ENCODE measurements around the gene CTSK. TPM values are rescaled to one million over a fixed set of nuclear protein-coding genes. Genes with fewer than 3 reads are reported as not detected.

CTSK gene
- total RNA-seq, 1 experiment from 2014 or later, result 2.7 TPM

- Mint-ChIP-seq H3K36me3 (ENCODE audit: insufficient read depth, unreplicated experiment) (no peaks in the 10 kb centered on the region), H3K4me1 (ENCODE audit: low read depth, unreplicated experiment) (peaks cover 18% of the 10 kb centered on the region), H3K27me3 (ENCODE audit: insufficient read depth, unreplicated experiment) (no peaks in the 10 kb centered on the region), H3K4me3 (ENCODE audit: unreplicated experiment) (no peak overlapping the region), H3K27ac (ENCODE audit: unreplicated experiment) (no peak overlapping the region), H3K9me3 (ENCODE audit: unreplicated experiment) (no peaks in the 10 kb centered on the region)
- no TSS peak for BruUV-seq (replicated peaks)
- TF ChIP-seq, protein P1, sequence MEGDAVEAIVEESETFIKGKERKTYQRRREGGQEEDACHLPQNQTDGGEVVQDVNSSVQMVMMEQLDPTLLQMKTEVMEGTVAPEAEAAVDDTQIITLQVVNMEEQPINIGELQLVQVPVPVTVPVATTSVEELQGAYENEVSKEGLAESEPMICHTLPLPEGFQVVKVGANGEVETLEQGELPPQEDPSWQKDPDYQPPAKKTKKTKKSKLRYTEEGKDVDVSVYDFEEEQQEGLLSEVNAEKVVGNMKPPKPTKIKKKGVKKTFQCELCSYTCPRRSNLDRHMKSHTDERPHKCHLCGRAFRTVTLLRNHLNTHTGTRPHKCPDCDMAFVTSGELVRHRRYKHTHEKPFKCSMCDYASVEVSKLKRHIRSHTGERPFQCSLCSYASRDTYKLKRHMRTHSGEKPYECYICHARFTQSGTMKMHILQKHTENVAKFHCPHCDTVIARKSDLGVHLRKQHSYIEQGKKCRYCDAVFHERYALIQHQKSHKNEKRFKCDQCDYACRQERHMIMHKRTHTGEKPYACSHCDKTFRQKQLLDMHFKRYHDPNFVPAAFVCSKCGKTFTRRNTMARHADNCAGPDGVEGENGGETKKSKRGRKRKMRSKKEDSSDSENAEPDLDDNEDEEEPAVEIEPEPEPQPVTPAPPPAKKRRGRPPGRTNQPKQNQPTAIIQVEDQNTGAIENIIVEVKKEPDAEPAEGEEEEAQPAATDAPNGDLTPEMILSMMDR (IDR thresholded peaks at IDR 0.05; ENCODE audit: insufficient read depth in 1 of 2, low read depth in 1 of 2, low read length in 1 of 2, severe bottlenecking in 1 of 2, unreplicated experiment in 1 of 2), result no peak
- no peak for DNase-seq
- Histone ChIP-seq H3K4me1 (peaks cover 31% of the 10 kb centered on the region), H3K27me3 (replicated peaks; ENCODE audit: control insufficient read depth, insufficient read depth, low read length) (no peaks in the 10 kb centered on the region), H3K9me3 (no peaks in the 10 kb centered on the region), H3K36me3 (ENCODE audit: control insufficient read depth, insufficient read depth, low read length) (no peaks in the 10 kb centered on the region), H3K4me3 (ENCODE audit: low read depth, low read length) (no peak overlapping the region)
- CTCF ChIA-PET, result no interaction called here
- intact Hi-C loops (cut with micrococcal nuclease; ENCODE audit: unreplicated experiment), result no loop called here
- POLR2A ChIA-PET, result no interaction called here
Observed at GRCh38 chr1:150807249-150808023, 624 bp downstream of the CTSK start.

DNA sequence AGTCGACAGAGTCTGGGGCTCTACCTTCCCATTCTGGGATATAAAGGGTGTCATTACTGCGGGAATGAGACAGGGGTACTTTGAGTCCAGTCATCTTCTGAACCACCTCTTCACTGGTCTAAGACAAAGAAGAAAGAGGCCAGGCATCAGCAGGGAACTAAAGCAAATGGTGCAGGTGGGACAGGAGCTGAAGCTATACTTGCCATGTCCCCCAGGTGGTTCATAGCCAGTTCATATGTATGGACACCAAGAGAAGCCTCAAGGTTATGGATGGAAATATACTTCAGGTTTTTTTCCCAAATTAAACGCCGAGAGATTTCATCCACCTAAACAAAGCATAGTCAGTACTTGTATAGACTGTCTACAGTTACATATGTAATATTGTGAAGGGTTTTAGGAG, 2.2 kb downstream of the CTSK start:
- Histone ChIP-seq H3K27me3 (replicated peaks; ENCODE audit: control insufficient read depth, insufficient read depth, low read length) (no peaks in the 10 kb centered on the region), H3K36me3 (ENCODE audit: control insufficient read depth, insufficient read depth, low read length) (no peaks in the 10 kb centered on the region), H3K9me3 (no peaks in the 10 kb centered on the region), H3K4me1 (peaks cover 16% of the 10 kb centered on the region), H3K4me3 (ENCODE audit: low read depth, low read length) (no peak overlapping the region)
- Mint-ChIP-seq H3K27ac (ENCODE audit: unreplicated experiment) (no peak overlapping the region), H3K4me1 (ENCODE audit: low read depth, unreplicated experiment) (peaks cover 18% of the 10 kb centered on the region), H3K36me3 (ENCODE audit: insufficient read depth, unreplicated experiment) (no peaks in the 10 kb centered on the region), H3K9me3 (ENCODE audit: unreplicated experiment) (no peaks in the 10 kb centered on the region), H3K4me3 (ENCODE audit: unreplicated experiment) (no peak overlapping the region), H3K27me3 (ENCODE audit: insufficient read depth, unreplicated experiment) (no peaks in the 10 kb centered on the region)
- TF ChIP-seq, protein P1 (IDR thresholded peaks at IDR 0.05; ENCODE audit: insufficient read depth in 1 of 2, low read depth in 1 of 2, low read length in 1 of 2, severe bottlenecking in 1 of 2, unreplicated experiment in 1 of 2), result no peak
- no TSS peak for BruUV-seq (replicated peaks)
- ChIA-PET CTCF (no interaction called here), POLR2A (no interaction called here)
- DNase-seq, result no peak
- intact Hi-C loops (cut with micrococcal nuclease; ENCODE audit: unreplicated experiment), result no loop called here

DNA sequence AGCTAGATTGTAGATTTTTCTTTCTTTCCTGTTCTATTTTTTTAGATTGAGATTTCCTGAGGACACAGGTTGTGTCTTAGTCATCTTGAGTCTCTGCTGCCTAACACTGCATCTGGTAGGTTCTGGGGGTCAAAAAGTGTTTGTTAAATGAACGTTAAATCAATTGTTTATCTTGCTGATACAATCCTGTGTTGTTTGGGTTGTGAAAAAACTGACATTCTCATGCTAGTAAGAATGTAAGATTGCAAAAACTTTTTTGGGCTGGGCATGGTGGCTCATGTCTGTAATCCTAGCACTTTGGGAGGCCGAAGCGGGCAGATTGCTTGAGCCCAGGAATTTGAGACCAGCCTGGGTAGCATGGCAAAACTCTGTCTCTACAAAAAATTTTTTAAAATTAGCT, 3.4 kb downstream of the CTSK start:
- DNase-seq, result no peak
- no peaks in the 10 kb centered on the region for H3K9me3 Mint-ChIP-seq (ENCODE audit: unreplicated experiment)
- H3K27ac Mint-ChIP-seq (ENCODE audit: unreplicated experiment), result no peak overlapping the region
- H3K9me3 ChIP-seq, result no peaks in the 10 kb centered on the region
- H3K36me3 Mint-ChIP-seq (ENCODE audit: insufficient read depth, unreplicated experiment), result no peaks in the 10 kb centered on the region
- H3K36me3 ChIP-seq (ENCODE audit: control insufficient read depth, insufficient read depth, low read length), result no peaks in the 10 kb centered on the region
- H3K27me3 Mint-ChIP-seq (ENCODE audit: insufficient read depth, unreplicated experiment), result no peaks in the 10 kb centered on the region
- H3K27me3 ChIP-seq (replicated peaks; ENCODE audit: control insufficient read depth, insufficient read depth, low read length), result no peaks in the 10 kb centered on the region
- peaks cover 18% of the 10 kb centered on the region for H3K4me1 Mint-ChIP-seq (ENCODE audit: low read depth, unreplicated experiment)
- no peak overlapping the region for H3K4me3 Mint-ChIP-seq (ENCODE audit: unreplicated experiment)
- no TSS peak for BruUV-seq (replicated peaks)
- no peak overlapping the region for H3K4me3 ChIP-seq (ENCODE audit: low read depth, low read length)
- ChIA-PET POLR2A (no interaction called here), CTCF (no interaction called here)
- intact Hi-C loops (cut with micrococcal nuclease; ENCODE audit: unreplicated experiment), result no loop called here
- H3K4me1 ChIP-seq, result peaks cover 5% of the 10 kb centered on the region; the same call in 1 of the 2 replicates
- TF ChIP-seq, protein P1 (IDR thresholded peaks at IDR 0.05; ENCODE audit: insufficient read depth in 1 of 2, low read depth in 1 of 2, low read length in 1 of 2, severe bottlenecking in 1 of 2, unreplicated experiment in 1 of 2), result no peak

All from Caco-2 (cell line).